Measurements from ENCODE around the gene TTC9B.

Gene TTC9B

GRCh38 chr19:40210889-40211288 is 7.3 kb downstream of the TTC9B start:
- TF ChIP-seq EZH2phosphoT487 (IDR thresholded peaks at IDR 0.05; ENCODE audit: low read length): no peak
- no peak for TF ChIP-seq EZH2 (optimal IDR thresholded peaks at IDR 0.05; ENCODE audit: low read depth, low read length)
- TF ChIP-seq CTCF (IDR thresholded peaks at IDR 0.05; ENCODE audit: low read length): no peak
- H3K36me3 ChIP-seq (replicated peaks; ENCODE audit: insufficient read depth, low read length): no peaks in the 10 kb centered on the region
- no peaks in the 10 kb centered on the region for H3K79me2 ChIP-seq (ENCODE audit: low read length)
- H3K9ac ChIP-seq (ENCODE audit: low read length): no peak overlapping the region
- no peak overlapping the region for H3K4me3 ChIP-seq (ENCODE audit: low read length)
- H3K4me2 ChIP-seq (ENCODE audit: low read depth, low read length): no peak overlapping the region
- H3K9me3 ChIP-seq (replicated peaks; ENCODE audit: insufficient read depth, low read length): no peaks in the 10 kb centered on the region
- no peak overlapping the region for H3K27ac ChIP-seq (ENCODE audit: low read length)
- no peaks in the 10 kb centered on the region for H4K20me1 ChIP-seq (ENCODE audit: insufficient read depth, low read length)
- H3K4me1 ChIP-seq (ENCODE audit: low read length): no peaks in the 10 kb centered on the region
- DNase-seq: no peak
- no peaks in the 10 kb centered on the region for H3K9me2 ChIP-seq (replicated peaks; ENCODE audit: insufficient read depth, low read length)
- no peaks in the 10 kb centered on the region for H3F3A ChIP-seq (ENCODE audit: insufficient read depth, low read length)
- no peaks in the 10 kb centered on the region for H3K27me3 ChIP-seq (replicated peaks; ENCODE audit: insufficient read depth, low read length)
- H2AFZ ChIP-seq (ENCODE audit: low read length): no peak overlapping the region

- Histone ChIP-seq H3K4me3 (ENCODE audit: low read length) (no peak overlapping the region), H3K4me1 (ENCODE audit: low read length) (no peaks in the 10 kb centered on the region), H3K36me3 (replicated peaks; ENCODE audit: insufficient read depth, low read length) (no peaks in the 10 kb centered on the region), H3K27ac (ENCODE audit: low read length) (no peak overlapping the region), H3K9ac (ENCODE audit: low read length) (no peak overlapping the region), H3K4me2 (ENCODE audit: low read depth, low read length) (no peak overlapping the region), H3K9me3 (replicated peaks; ENCODE audit: insufficient read depth, low read length) (no peaks in the 10 kb centered on the region), H3K9me2 (replicated peaks; ENCODE audit: insufficient read depth, low read length) (no peaks in the 10 kb centered on the region), H3F3A (ENCODE audit: insufficient read depth, low read length) (no peaks in the 10 kb centered on the region), H2AFZ (ENCODE audit: low read length) (no peak overlapping the region), H4K20me1 (ENCODE audit: insufficient read depth, low read length) (no peaks in the 10 kb centered on the region), H3K27me3 (replicated peaks; ENCODE audit: insufficient read depth, low read length) (no peaks in the 10 kb centered on the region), H3K79me2 (ENCODE audit: low read length) (no peaks in the 10 kb centered on the region)
- no peak for DNase-seq
- TF ChIP-seq CTCF (IDR thresholded peaks at IDR 0.05; ENCODE audit: low read length): no peak
Observed at GRCh38 chr19:40208602-40209001, 9.6 kb downstream of the TTC9B start.

GRCh38 chr19:40205760-40206159 is 12.4 kb downstream of the TTC9B start:
- H3K4me1 ChIP-seq (ENCODE audit: low read length): no peaks in the 10 kb centered on the region
- no peak overlapping the region for H3K4me2 ChIP-seq (ENCODE audit: low read depth, low read length)
- H2AFZ ChIP-seq (ENCODE audit: low read length): no peak overlapping the region
- H3K27me3 ChIP-seq (replicated peaks; ENCODE audit: insufficient read depth, low read length): no peaks in the 10 kb centered on the region
- no peaks in the 10 kb centered on the region for H3K9me2 ChIP-seq (replicated peaks; ENCODE audit: insufficient read depth, low read length)
- H3K9ac ChIP-seq (ENCODE audit: low read length): no peak overlapping the region
- TF ChIP-seq EZH2phosphoT487 (IDR thresholded peaks at IDR 0.05; ENCODE audit: low read length) (no peak), CTCF (IDR thresholded peaks at IDR 0.05; ENCODE audit: low read length) (no peak), EZH2 (optimal IDR thresholded peaks at IDR 0.05; ENCODE audit: low read depth, low read length) (no peak)
- H3K27ac ChIP-seq (ENCODE audit: low read length): no peak overlapping the region
- no peaks in the 10 kb centered on the region for H3K9me3 ChIP-seq (replicated peaks; ENCODE audit: insufficient read depth, low read length)
- no peaks in the 10 kb centered on the region for H3K36me3 ChIP-seq (replicated peaks; ENCODE audit: insufficient read depth, low read length)
- DNase-seq: no peak
- H3K79me2 ChIP-seq (ENCODE audit: low read length): no peaks in the 10 kb centered on the region
- H3K4me3 ChIP-seq (ENCODE audit: low read length): no peak overlapping the region
- H4K20me1 ChIP-seq (ENCODE audit: insufficient read depth, low read length): no peaks in the 10 kb centered on the region
- no peaks in the 10 kb centered on the region for H3F3A ChIP-seq (ENCODE audit: insufficient read depth, low read length)

- TF ChIP-seq EZH2 (optimal IDR thresholded peaks at IDR 0.05; ENCODE audit: low read depth, low read length) (no peak), EZH2phosphoT487 (IDR thresholded peaks at IDR 0.05; ENCODE audit: low read length) (no peak), CTCF (IDR thresholded peaks at IDR 0.05; ENCODE audit: low read length) (no peak)
- H3K79me2 ChIP-seq (ENCODE audit: low read length): no peaks in the 10 kb centered on the region
- no peaks in the 10 kb centered on the region for H3K4me1 ChIP-seq (ENCODE audit: low read length)
- H3K27me3 ChIP-seq (replicated peaks; ENCODE audit: insufficient read depth, low read length): no peaks in the 10 kb centered on the region
- H3K9me3 ChIP-seq (replicated peaks; ENCODE audit: insufficient read depth, low read length): no peaks in the 10 kb centered on the region
- H3K4me2 ChIP-seq (ENCODE audit: low read depth, low read length): no peak overlapping the region
- H3K27ac ChIP-seq (ENCODE audit: low read length): no peak overlapping the region
- H4K20me1 ChIP-seq (ENCODE audit: insufficient read depth, low read length): no peaks in the 10 kb centered on the region
- no peak overlapping the region for H3K9ac ChIP-seq (ENCODE audit: low read length)
- H3K36me3 ChIP-seq (replicated peaks; ENCODE audit: insufficient read depth, low read length): no peaks in the 10 kb centered on the region
- H2AFZ ChIP-seq (ENCODE audit: low read length): no peak overlapping the region
- H3K4me3 ChIP-seq (ENCODE audit: low read length): no peak overlapping the region
- H3K9me2 ChIP-seq (replicated peaks; ENCODE audit: insufficient read depth, low read length): no peaks in the 10 kb centered on the region
- no peaks in the 10 kb centered on the region for H3F3A ChIP-seq (ENCODE audit: insufficient read depth, low read length)
- DNase-seq: no peak
Observed at GRCh38 chr19:40204381-40204780, 13.8 kb downstream of the TTC9B start.

Data from MM.1S (cell line).